ENCODE results near the gene ACSF3.

DNA sequence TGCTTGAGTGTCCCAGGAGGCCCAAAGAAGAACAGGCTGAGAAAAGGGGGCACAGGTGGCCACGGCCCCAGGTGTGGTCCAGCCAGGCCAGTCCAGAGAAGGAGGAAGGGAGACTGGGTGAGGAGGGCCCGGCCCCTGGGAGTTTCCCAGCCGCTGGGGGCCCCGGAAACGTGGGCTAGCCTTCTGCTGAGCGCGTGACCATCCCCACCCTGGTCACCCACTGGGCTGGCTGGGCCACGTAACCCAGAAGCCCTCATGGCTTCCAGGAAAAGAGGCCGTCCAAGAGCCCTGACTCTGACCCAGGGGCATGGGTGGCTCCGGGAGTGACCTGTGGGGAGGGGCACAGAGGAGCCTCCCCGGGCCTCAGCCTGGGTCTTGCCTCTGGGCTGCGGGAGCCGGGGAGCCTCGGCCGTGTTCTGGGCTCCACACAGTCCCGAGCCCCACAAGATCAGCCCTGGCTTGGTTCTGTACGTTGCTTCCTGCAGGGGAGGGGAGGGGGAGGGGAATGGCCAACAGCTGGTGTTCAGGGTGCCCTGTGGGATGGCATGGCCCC, 29.8 kb upstream of the ACSF3 start:
- TF ChIP-seq CHD1 (IDR thresholded peaks at IDR 0.05; ENCODE audit: low read depth, low read length) = no peak
- TF ChIP-seq CTCF (conservative IDR thresholded peaks at IDR 0.05; ENCODE audit: low read depth, low read length) = no peak
- TF ChIP-seq MAZ (IDR thresholded peaks at IDR 0.05; ENCODE audit: borderline replicate concordance, low read depth, low read length) = no peak
- no peak for TF ChIP-seq POLR2A (IDR thresholded peaks at IDR 0.05; ENCODE audit: low read depth, low read length)
- no peak for TF ChIP-seq RCOR1 (IDR thresholded peaks at IDR 0.05; ENCODE audit: insufficient replicate concordance, low read length)
- TF ChIP-seq FOS (IDR thresholded peaks at IDR 0.05; ENCODE audit: low read depth, low read length) = no peak
- TF ChIP-seq CEBPB (IDR thresholded peaks at IDR 0.05; ENCODE audit: low read depth, low read length) = no peak
- TF ChIP-seq MXI1 (IDR thresholded peaks at IDR 0.05; ENCODE audit: borderline replicate concordance, low read depth, low read length) = no peak
- no peak for TF ChIP-seq MAFK (IDR thresholded peaks at IDR 0.05; ENCODE audit: low read depth, low read length)
- TF ChIP-seq RAD21 (IDR thresholded peaks at IDR 0.05; ENCODE audit: low read length) = no peak
- TF ChIP-seq SMC3 (IDR thresholded peaks at IDR 0.05; ENCODE audit: low read depth, low read length) = no peak
- TF ChIP-seq USF2 (IDR thresholded peaks at IDR 0.05; ENCODE audit: low read depth, low read length) = no peak
- TF ChIP-seq RFX5 (IDR thresholded peaks at IDR 0.05; ENCODE audit: low read depth, low read length) = no peak
- TF ChIP-seq BHLHE40 (IDR thresholded peaks at IDR 0.05; ENCODE audit: low read depth, low read length) = no peak
